Astrocyte of the cerebellum (primary cell): ENCODE data around the gene CNDP2.
"Not testable (repeated sequence)": the region's sequence is repeated elsewhere in the genome, so short reads cannot be mapped to it uniquely, and the experiment has no call there.

ENCODE experiments used
- DNase-seq: peaks from one replicate; pipeline ENCODE4 v3.0.0-alpha.2; 2011; ENCODE audit warnings: low read depth
- H3K4me3 ChIP-seq: 2 replicates; pipeline ENCODE4 v1.5.1; 2011; ENCODE audit warnings: mild to moderate bottlenecking, low read depth, low read length, moderate library complexity
- CTCF ChIP-seq: IDR thresholded peaks from 2 replicates; pipeline ENCODE4 v1.5.1; 2012; ENCODE audit warnings: low read length, low read depth, moderate library complexity, mild to moderate bottlenecking; ENCODE audit errors: missing control alignments
- in situ Hi-C: cut with HindIII; loops from 2 replicates; pipeline ENCODE4 v1.10.0; 2017; ENCODE audit warnings: low sequenced_read_pairs

Gene CNDP2

GRCh38 chr18:74497324-74497676 lies 1.1 kb downstream of the CNDP2 start:
- peak overlapping the region; percentile 93 for H3K4me3 ChIP-seq
- DNase-seq: no peak
- in situ Hi-C loops: no loop called here
- no peak for TF ChIP-seq CTCF

- no peak for TF ChIP-seq CTCF
- DNase-seq: no peak
- H3K4me3 ChIP-seq: no peak overlapping the region
- in situ Hi-C loops: no loop called here
Observed at GRCh38 chr18:74497778-74498177, 1.6 kb downstream of the CNDP2 start.

- no peak for DNase-seq
- no peak for TF ChIP-seq CTCF
- in situ Hi-C loops: no loop called here
- H3K4me3 ChIP-seq: no peak overlapping the region
Observed at GRCh38 chr18:74498712-74499627, 2.8 kb downstream of the CNDP2 start.

- no peak for DNase-seq
- no peak overlapping the region for H3K4me3 ChIP-seq
- no peak for TF ChIP-seq CTCF
- in situ Hi-C loops: no loop called here
Observed at GRCh38 chr18:74499633-74500032, 3.5 kb downstream of the CNDP2 start.

- DNase-seq: no peak
- TF ChIP-seq CTCF: no peak
- H3K4me3 ChIP-seq: no peak overlapping the region
- in situ Hi-C loops: no loop called here
Observed at GRCh38 chr18:74500372-74500771, 4.2 kb downstream of the CNDP2 start.

- H3K4me3 ChIP-seq, in situ Hi-C loops, DNase-seq: not testable (repeated sequence)
Observed at GRCh38 chr18:74500774-74501173, 4.6 kb downstream of the CNDP2 start.

- no peak overlapping the region for H3K4me3 ChIP-seq
- in situ Hi-C loops: no loop called here
- no peak for DNase-seq
- no peak for TF ChIP-seq CTCF
Observed at GRCh38 chr18:74501386-74501785, 5.2 kb downstream of the CNDP2 start.
